GM21515 (cell line): ENCODE measurements around the gene DOCK10.

Experiments
- ATAC-seq: cut with Tn5 transposase; IDR thresholded peaks from one replicate; pipeline ENCODE4 v1.9.1; 2021; ENCODE audit not compliant: unreplicated experiment

The DOCK10 gene

GRCh38 chr2:224982910-224983711, 59.2 kb downstream of the DOCK10 start:
- ATAC-seq, result peak; percentile 67

GRCh38 chr2:224982226-224982625, 60.0 kb downstream of the DOCK10 start:
- ATAC-seq, result no peak

- ATAC-seq, result no peak
These were observed 65.4 kb downstream of the DOCK10 start for GRCh38 chr2:224976629-224977525.

- ATAC-seq, result no peak
These were observed 66.5 kb downstream of the DOCK10 start for GRCh38 chr2:224975761-224976160.

- ATAC-seq, result no peak
These were observed 68.9 kb downstream of the DOCK10 start for GRCh38 chr2:224973112-224974016.

- peak; percentile 43 for ATAC-seq
These were observed 71.1 kb downstream of the DOCK10 start for GRCh38 chr2:224971214-224971613.

- ATAC-seq, result peak; percentile 45
These were observed 72.0 kb downstream of the DOCK10 start for GRCh38 chr2:224970311-224970710.

GRCh38 chr2:224969633-224970260, 72.5 kb downstream of the DOCK10 start:
- ATAC-seq, result peak; percentile 46

GRCh38 chr2:224969095-224969494, 73.2 kb downstream of the DOCK10 start:
- ATAC-seq, result no peak

GRCh38 chr2:224968051-224968450, 74.2 kb downstream of the DOCK10 start:
- ATAC-seq, result no peak

GRCh38 chr2:224966613-224967012, 75.7 kb downstream of the DOCK10 start:
- ATAC-seq, result no peak

- ATAC-seq, result no peak
These were observed 82.7 kb downstream of the DOCK10 start for GRCh38 chr2:224959556-224959955.

GRCh38 chr2:224958873-224959272, 83.4 kb downstream of the DOCK10 start:
- ATAC-seq, result no peak

- no peak for ATAC-seq
These were observed 83.8 kb downstream of the DOCK10 start for GRCh38 chr2:224958462-224958857.

GRCh38 chr2:224957540-224958461, 84.5 kb downstream of the DOCK10 start:
- peak; percentile 93 for ATAC-seq

- ATAC-seq, result no peak
These were observed 85.6 kb downstream of the DOCK10 start for GRCh38 chr2:224956706-224957105.

- ATAC-seq, result no peak
These were observed 87.3 kb downstream of the DOCK10 start for GRCh38 chr2:224954980-224955379.

- ATAC-seq, result peak; percentile 69
These were observed 89.2 kb downstream of the DOCK10 start for GRCh38 chr2:224952936-224953657.
